ENCODE measurements around the gene SLC1A3.

Gene SLC1A3

DNA sequence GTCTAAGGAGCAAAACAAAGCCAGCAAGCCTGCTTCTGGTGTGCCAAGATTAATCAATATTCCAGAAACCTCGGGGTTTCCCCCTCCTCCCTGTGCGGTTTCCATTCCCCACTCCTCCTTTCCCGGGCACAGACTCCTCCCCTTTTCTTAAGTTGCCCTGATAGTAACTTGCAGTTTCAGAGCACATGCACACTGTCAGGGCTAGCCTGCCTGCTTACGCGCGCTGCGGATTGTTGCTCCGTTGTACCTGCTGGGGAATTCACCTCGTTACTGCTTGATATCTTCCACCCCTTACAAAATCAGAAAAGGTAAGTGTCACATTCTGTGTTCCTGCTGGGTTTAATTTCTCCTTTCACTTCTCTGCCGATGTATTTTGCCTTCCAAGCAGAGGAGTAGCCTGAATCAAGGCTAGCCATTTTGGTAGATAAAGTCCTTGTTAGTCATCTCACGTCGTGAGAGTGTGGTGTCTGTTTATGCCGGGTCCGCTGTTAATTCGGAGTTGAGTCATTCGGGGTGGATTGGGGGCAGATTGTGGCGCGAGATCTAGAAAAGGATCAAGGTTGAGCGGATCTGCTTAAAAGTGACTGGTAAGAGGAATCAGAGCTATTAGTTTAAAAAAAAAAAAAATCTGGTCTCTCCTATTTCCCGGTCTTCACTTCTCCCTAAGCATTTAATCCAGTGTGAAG lies at the start of gene SLC1A3:
SLC1A3 (plus strand) TSS at position 179 of the 686 bp plus-strand sequence. CDS start 1,818 bp downstream, outside the sequence.
- peak within 1 kb of the TSS; percentile 72 for H3K9ac ChIP-seq (ENCODE audit: insufficient read length, low read depth)
- peaks cover 6% of the 10 kb centered on the region for H3K27me3 ChIP-seq (ENCODE audit: insufficient read depth, insufficient read length)
- peak within 1 kb of the TSS; percentile 83 for H3K4me3 ChIP-seq (ENCODE audit: insufficient read length, low read depth)
- H3K4me1 ChIP-seq (ENCODE audit: insufficient read depth, insufficient read length) = no peaks in the 10 kb centered on the region
- TF ChIP-seq YY1 (IDR thresholded peaks at IDR 0.05; ENCODE audit: insufficient read depth, insufficient read length) (no peak), SUZ12 (IDR thresholded peaks at IDR 0.05; ENCODE audit: extremely low read depth, insufficient read depth, insufficient read length) (no peak), ZNF274 (IDR thresholded peaks at IDR 0.05; ENCODE audit: low read depth, low read length) (no peak)
- DNase-seq (ENCODE audit: low read depth, low spot score) = no peak
- H3K9me3 ChIP-seq (ENCODE audit: insufficient read depth, low read length) = peaks cover 8% of the 10 kb centered on the region; the same call in 1 of the 2 replicates
- H3K36me3 ChIP-seq (ENCODE audit: insufficient read depth, insufficient read length, low read length) = peaks cover 37% of the 10 kb centered on the region

DNA sequence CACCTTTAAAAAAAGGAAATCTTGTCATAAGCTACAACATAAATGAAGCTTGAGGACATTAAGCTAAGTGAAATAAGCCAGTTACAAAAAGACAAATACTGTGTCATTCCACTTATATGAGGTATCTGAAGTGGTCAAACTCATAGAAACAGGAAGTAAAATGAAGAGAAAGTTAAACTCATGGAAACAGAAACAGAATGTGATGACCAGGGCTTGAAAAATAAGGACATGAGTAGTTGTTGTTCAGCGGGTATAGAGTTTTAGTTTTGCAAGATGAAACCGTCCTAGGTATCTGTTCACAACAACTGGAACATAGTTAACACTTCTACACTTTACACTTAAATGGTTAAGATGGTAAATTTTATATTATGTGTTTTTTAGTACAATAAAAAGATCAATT lies 47.8 kb upstream of the SLC1A3 start:
- Histone ChIP-seq H3K36me3 (ENCODE audit: insufficient read depth, insufficient read length, low read length) (no peaks in the 10 kb centered on the region), H3K27me3 (ENCODE audit: insufficient read depth, insufficient read length) (no peaks in the 10 kb centered on the region), H3K4me3 (ENCODE audit: insufficient read length, low read depth) (no peak overlapping the region), H3K9me3 (ENCODE audit: insufficient read depth, low read length) (no peaks in the 10 kb centered on the region), H3K9ac (ENCODE audit: insufficient read length, low read depth) (no peak overlapping the region), H3K4me1 (ENCODE audit: insufficient read depth, insufficient read length) (no peaks in the 10 kb centered on the region)
- TF ChIP-seq ZNF274 (IDR thresholded peaks at IDR 0.05; ENCODE audit: low read depth, low read length) (no peak), YY1 (IDR thresholded peaks at IDR 0.05; ENCODE audit: insufficient read depth, insufficient read length) (no peak), SUZ12 (IDR thresholded peaks at IDR 0.05; ENCODE audit: extremely low read depth, insufficient read depth, insufficient read length) (no peak)
- no peak for DNase-seq (ENCODE audit: low read depth, low spot score)

DNA sequence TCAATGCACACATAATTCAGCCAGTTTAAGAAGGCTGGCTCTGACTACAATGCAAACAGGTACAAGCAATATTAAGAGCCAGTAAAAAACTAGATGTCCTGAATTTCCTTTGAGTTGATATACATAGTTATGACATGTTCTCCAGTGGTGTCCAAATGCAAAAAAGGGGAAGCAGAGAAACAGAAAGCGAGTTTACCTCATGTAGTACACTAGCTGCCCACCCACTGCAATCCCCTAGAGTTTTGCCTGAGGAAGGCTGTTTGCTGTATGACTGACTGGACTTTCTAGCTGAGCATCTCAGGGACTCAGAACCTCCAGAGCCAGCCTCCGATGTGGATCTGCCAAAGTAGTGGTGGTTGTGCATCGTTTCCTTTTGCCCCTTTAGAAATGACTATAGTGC lies 44.8 kb upstream of the SLC1A3 start:
- Histone ChIP-seq H3K4me1 (ENCODE audit: insufficient read depth, insufficient read length) (no peaks in the 10 kb centered on the region), H3K9me3 (ENCODE audit: insufficient read depth, low read length) (no peaks in the 10 kb centered on the region), H3K27me3 (ENCODE audit: insufficient read depth, insufficient read length) (no peaks in the 10 kb centered on the region), H3K36me3 (ENCODE audit: insufficient read depth, insufficient read length, low read length) (no peaks in the 10 kb centered on the region), H3K9ac (ENCODE audit: insufficient read length, low read depth) (no peak overlapping the region), H3K4me3 (ENCODE audit: insufficient read length, low read depth) (no peak overlapping the region)
- no peak for TF ChIP-seq YY1 (IDR thresholded peaks at IDR 0.05; ENCODE audit: insufficient read depth, insufficient read length)
- TF ChIP-seq ZNF274 (IDR thresholded peaks at IDR 0.05; ENCODE audit: low read depth, low read length) = no peak
- no peak for DNase-seq (ENCODE audit: low read depth, low spot score)

DNA sequence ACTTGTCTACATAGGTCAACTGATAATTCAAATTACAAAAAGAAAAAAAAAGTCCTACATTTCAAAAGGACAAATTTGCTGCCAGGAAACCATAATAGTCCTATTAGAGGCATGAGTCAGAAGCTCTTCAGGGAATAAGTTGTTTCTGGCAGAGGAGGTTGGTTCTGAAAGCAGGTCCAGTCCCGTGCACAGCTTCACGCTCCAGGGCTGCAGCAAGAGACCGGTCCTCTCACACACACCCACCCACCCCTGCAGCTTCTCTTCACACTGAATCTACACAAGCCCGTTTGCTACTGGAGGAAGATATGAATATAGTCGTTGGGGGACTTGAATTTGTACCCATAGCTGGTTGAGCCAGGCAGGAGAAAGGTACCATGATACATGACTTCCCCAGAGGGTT lies 36.9 kb upstream of the SLC1A3 start:
- no peak overlapping the region for H3K4me3 ChIP-seq (ENCODE audit: insufficient read length, low read depth)
- H3K9ac ChIP-seq (ENCODE audit: insufficient read length, low read depth) = no peak overlapping the region
- TF ChIP-seq YY1 (IDR thresholded peaks at IDR 0.05; ENCODE audit: insufficient read depth, insufficient read length) (no peak), SUZ12 (IDR thresholded peaks at IDR 0.05; ENCODE audit: extremely low read depth, insufficient read depth, insufficient read length) (no peak), ZNF274 (IDR thresholded peaks at IDR 0.05; ENCODE audit: low read depth, low read length) (no peak)
- H3K27me3 ChIP-seq (ENCODE audit: insufficient read depth, insufficient read length) = no peaks in the 10 kb centered on the region
- no peaks in the 10 kb centered on the region for H3K36me3 ChIP-seq (ENCODE audit: insufficient read depth, insufficient read length, low read length)
- no peaks in the 10 kb centered on the region for H3K9me3 ChIP-seq (ENCODE audit: insufficient read depth, low read length)
- no peaks in the 10 kb centered on the region for H3K4me1 ChIP-seq (ENCODE audit: insufficient read depth, insufficient read length)
- no peak for DNase-seq (ENCODE audit: low read depth, low spot score)

DNA sequence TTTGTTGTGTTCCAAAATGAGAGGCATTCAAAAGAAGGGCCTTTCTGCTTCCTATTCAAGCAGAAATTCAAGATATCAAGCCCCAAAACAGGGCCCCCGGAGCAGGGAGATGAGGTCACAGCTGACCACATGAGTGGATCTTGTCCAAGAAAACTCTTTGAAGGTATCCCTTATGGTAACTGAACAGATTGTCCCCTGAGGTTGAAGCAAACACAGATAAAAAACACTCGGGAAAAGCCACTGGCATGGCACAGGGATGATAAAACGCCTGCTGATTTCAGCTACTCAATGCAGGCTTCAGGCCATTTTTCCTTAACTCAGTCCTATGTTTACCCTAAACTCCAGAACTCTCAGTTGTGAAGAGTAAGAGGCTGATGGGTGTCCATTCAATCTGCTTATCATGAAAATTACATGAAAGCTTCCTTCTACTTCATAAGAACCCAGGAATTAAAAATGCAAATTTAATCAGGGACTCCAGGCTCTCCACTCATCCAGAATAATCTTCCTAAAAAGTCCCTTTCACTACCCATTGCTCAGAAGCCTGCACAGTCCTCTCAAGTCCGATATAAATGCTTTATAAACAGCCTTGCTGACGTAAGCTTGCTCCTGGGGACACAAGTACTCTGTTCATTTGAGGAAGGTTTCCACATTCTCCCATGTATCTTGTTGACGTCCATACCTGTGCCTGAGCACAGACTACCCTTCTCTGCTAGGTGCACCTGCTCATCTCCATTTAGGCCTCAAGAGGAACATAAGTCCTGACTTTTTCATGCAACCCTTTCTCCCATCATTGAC lies 35.9 kb upstream of the SLC1A3 start:
- H3K4me1 ChIP-seq (ENCODE audit: insufficient read depth, insufficient read length) = no peaks in the 10 kb centered on the region
- no peaks in the 10 kb centered on the region for H3K36me3 ChIP-seq (ENCODE audit: insufficient read depth, insufficient read length, low read length)
- DNase-seq (ENCODE audit: low read depth, low spot score) = no peak
- H3K9ac ChIP-seq (ENCODE audit: insufficient read length, low read depth) = no peak overlapping the region
- H3K9me3 ChIP-seq (ENCODE audit: insufficient read depth, low read length) = no peaks in the 10 kb centered on the region
- H3K27me3 ChIP-seq (ENCODE audit: insufficient read depth, insufficient read length) = no peaks in the 10 kb centered on the region
- TF ChIP-seq ZNF274 (IDR thresholded peaks at IDR 0.05; ENCODE audit: low read depth, low read length) = no peak
- TF ChIP-seq YY1 (IDR thresholded peaks at IDR 0.05; ENCODE audit: insufficient read depth, insufficient read length) = no peak
- TF ChIP-seq SUZ12 (IDR thresholded peaks at IDR 0.05; ENCODE audit: extremely low read depth, insufficient read depth, insufficient read length) = no peak
- no peak overlapping the region for H3K4me3 ChIP-seq (ENCODE audit: insufficient read length, low read depth)

DNA sequence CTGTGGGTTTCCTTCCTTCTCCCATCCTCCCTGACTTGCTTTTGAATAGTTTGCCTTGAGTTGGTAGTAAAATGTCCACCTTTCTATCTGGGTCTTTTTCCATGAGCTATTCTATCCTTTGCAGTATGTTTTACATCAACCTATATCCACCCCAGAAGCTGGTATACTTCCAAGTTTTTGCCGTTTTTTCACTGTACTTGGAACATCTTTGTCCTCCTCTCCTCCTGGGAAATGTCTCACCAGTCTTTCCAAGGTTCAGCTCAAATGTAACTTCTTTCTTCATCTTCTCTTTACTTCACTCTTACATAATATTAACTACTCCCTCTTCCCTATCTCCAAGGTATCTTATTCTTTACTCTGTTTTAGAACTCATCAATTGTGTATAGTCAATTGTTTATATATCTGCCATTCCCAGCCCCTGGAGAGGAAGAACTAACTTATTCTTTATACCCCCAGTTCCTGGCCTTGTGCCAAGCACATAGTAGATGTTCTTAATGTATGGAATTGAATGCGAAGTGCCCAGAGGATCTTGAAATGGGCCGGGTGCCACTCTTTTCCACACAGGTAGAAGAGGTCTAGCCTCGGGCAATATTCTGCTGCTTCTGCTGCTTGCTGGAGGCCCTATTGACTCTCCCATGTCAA lies 34.9 kb upstream of the SLC1A3 start:
- Histone ChIP-seq H3K36me3 (ENCODE audit: insufficient read depth, insufficient read length, low read length) (no peaks in the 10 kb centered on the region), H3K9ac (ENCODE audit: insufficient read length, low read depth) (no peak overlapping the region), H3K4me3 (ENCODE audit: insufficient read length, low read depth) (no peak overlapping the region), H3K27me3 (ENCODE audit: insufficient read depth, insufficient read length) (no peaks in the 10 kb centered on the region), H3K4me1 (ENCODE audit: insufficient read depth, insufficient read length) (no peaks in the 10 kb centered on the region), H3K9me3 (ENCODE audit: insufficient read depth, low read length) (no peaks in the 10 kb centered on the region)
- no peak for DNase-seq (ENCODE audit: low read depth, low spot score)
- TF ChIP-seq SUZ12 (IDR thresholded peaks at IDR 0.05; ENCODE audit: extremely low read depth, insufficient read depth, insufficient read length) (no peak), YY1 (IDR thresholded peaks at IDR 0.05; ENCODE audit: insufficient read depth, insufficient read length) (no peak), ZNF274 (IDR thresholded peaks at IDR 0.05; ENCODE audit: low read depth, low read length) (no peak)

DNA sequence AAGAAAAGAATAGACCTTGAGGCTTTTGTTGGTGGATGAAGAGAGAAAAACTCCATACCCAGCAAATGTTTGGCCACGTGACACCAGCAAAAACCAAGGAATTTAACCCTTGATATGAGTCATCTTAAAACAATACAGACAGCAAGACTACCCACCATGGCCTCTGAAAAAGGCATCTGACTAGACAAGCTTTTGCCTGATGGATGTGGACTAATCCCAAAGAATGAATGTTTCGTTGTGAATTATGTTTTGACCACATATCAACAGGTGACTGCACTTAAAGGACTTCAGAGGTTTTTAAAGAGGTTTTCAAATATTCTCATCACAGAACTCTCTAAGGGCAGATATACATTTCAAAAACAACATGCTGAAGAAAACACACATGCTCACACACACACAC lies 33.0 kb upstream of the SLC1A3 start:
- Histone ChIP-seq H3K36me3 (ENCODE audit: insufficient read depth, insufficient read length, low read length) (no peaks in the 10 kb centered on the region), H3K9me3 (ENCODE audit: insufficient read depth, low read length) (no peaks in the 10 kb centered on the region), H3K27me3 (ENCODE audit: insufficient read depth, insufficient read length) (no peaks in the 10 kb centered on the region), H3K4me3 (ENCODE audit: insufficient read length, low read depth) (no peak overlapping the region), H3K4me1 (ENCODE audit: insufficient read depth, insufficient read length) (no peaks in the 10 kb centered on the region), H3K9ac (ENCODE audit: insufficient read length, low read depth) (no peak overlapping the region)
- no peak for DNase-seq (ENCODE audit: low read depth, low spot score)
- no peak for TF ChIP-seq ZNF274 (IDR thresholded peaks at IDR 0.05; ENCODE audit: low read depth, low read length)
- TF ChIP-seq SUZ12 (IDR thresholded peaks at IDR 0.05; ENCODE audit: extremely low read depth, insufficient read depth, insufficient read length) = no peak
- TF ChIP-seq YY1 (IDR thresholded peaks at IDR 0.05; ENCODE audit: insufficient read depth, insufficient read length) = no peak
